HG03039 (cell line): ENCODE results near the gene COQ4.
"Not testable (repeated sequence)": the region's sequence is repeated elsewhere in the genome, so short reads cannot be mapped to it uniquely, and the experiment has no call there.

Source experiments
- ATAC-seq: cut with Tn5 transposase; IDR thresholded peaks from one replicate; pipeline ENCODE4 v1.9.1; 2021; ENCODE audit warnings: mild to moderate bottlenecking, moderate library complexity; ENCODE audit not compliant: unreplicated experiment

Gene COQ4

GRCh38 chr9:128298535-128299482 lies 23.8 kb upstream of the COQ4 start:
- ATAC-seq = no peak

- ATAC-seq = no peak
These were observed 18.3 kb upstream of the COQ4 start for GRCh38 chr9:128304136-128304970.

GRCh38 chr9:128304971-128305288 lies 17.7 kb upstream of the COQ4 start:
- ATAC-seq = no peak

GRCh38 chr9:128309551-128309950 lies 13.1 kb upstream of the COQ4 start:
- no peak for ATAC-seq

- no peak for ATAC-seq
These were observed 12.2 kb upstream of the COQ4 start for GRCh38 chr9:128310461-128310860.

- no peak for ATAC-seq
These were observed 7.9 kb upstream of the COQ4 start for GRCh38 chr9:128314697-128315096.

- no peak for ATAC-seq
These were observed 6.2 kb upstream of the COQ4 start for GRCh38 chr9:128316421-128316820.

- no peak for ATAC-seq
These were observed 5.0 kb upstream of the COQ4 start for GRCh38 chr9:128317629-128318028.

- ATAC-seq = no peak
These were observed 1.3 kb upstream of the COQ4 start for GRCh38 chr9:128321343-128321742.

- ATAC-seq = no peak
These were observed 698 bp upstream of the COQ4 start for GRCh38 chr9:128321879-128322403.

GRCh38 chr9:128323212-128323730 lies 632 bp downstream of the COQ4 start:
- no peak for ATAC-seq

- no peak for ATAC-seq
These were observed 1.2 kb downstream of the COQ4 start for GRCh38 chr9:128323791-128324190.

- no peak for ATAC-seq
These were observed 1.8 kb downstream of the COQ4 start for GRCh38 chr9:128324401-128324800.

- ATAC-seq = no peak
These were observed 3.0 kb downstream of the COQ4 start for GRCh38 chr9:128325629-128326028.

GRCh38 chr9:128333451-128333869 lies 10.8 kb downstream of the COQ4 start:
- ATAC-seq = no peak

- no peak for ATAC-seq
These were observed 12.5 kb downstream of the COQ4 start for GRCh38 chr9:128335161-128335560.

- ATAC-seq = no peak
These were observed 13.3 kb downstream of the COQ4 start for GRCh38 chr9:128335914-128336313.

- ATAC-seq = no peak
These were observed 15.3 kb downstream of the COQ4 start for GRCh38 chr9:128337936-128338335.

GRCh38 chr9:128338852-128339614 lies 16.4 kb downstream of the COQ4 start:
- not testable (repeated sequence) for ATAC-seq

- ATAC-seq = peak; percentile 70
These were observed 17.4 kb downstream of the COQ4 start, which contains the start of gene SLC27A4 for GRCh38 chr9:128339761-128340690. TSS of gene SLC27A4 (plus strand) at chr9:128340527. CDS start at chr9:128343133, 2,606 bp downstream.
